SK-N-SH treated with all-trans-retinoic acid at 6 μM for 48 hours (cell line): Measurements from ENCODE around the gene PCDHB3.

ENCODE experiments used
- ARNTL ChIP-seq: fragments of 450-650 bp; formaldehyde crosslinking; IDR thresholded peaks from 2 replicates; pipeline ENCODE4 v1.5.0; 2020; ENCODE audit warnings: low read depth, mild to moderate bottlenecking, moderate library complexity, borderline replicate concordance
- CREB5 ChIP-seq: fragments of 250-450 bp; sonication (Bioruptor Pico); IDR thresholded peaks from 2 replicates; pipeline ENCODE4 v1.5.1; 2020; ENCODE audit warnings: low read depth, mild to moderate bottlenecking, moderate library complexity
- TSHZ2 ChIP-seq: fragments of 250-450 bp; sonication (Bioruptor Pico); IDR thresholded peaks from 2 replicates; pipeline ENCODE4 v1.5.0; 2020; ENCODE audit warnings: mild to moderate bottlenecking, moderate library complexity
- ZFP3 ChIP-seq: fragments of 250-450 bp; sonication (Bioruptor Pico); IDR thresholded peaks from 2 replicates; pipeline ENCODE4 v1.5.0; 2020; ENCODE audit warnings: mild to moderate bottlenecking, moderate library complexity
- ZFP30 ChIP-seq: fragments of 450-650 bp; formaldehyde crosslinking; IDR thresholded peaks from 2 replicates; pipeline ENCODE4 v1.5.0; 2022; ENCODE audit warnings: mild to moderate bottlenecking, moderate library complexity
- ZNF565 ChIP-seq: fragments of 450-650 bp; formaldehyde crosslinking; conservative IDR thresholded peaks from 2 replicates; pipeline ENCODE4 v1.5.0; 2020; ENCODE audit warnings: low read depth, mild to moderate bottlenecking, moderate library complexity
- ZNF70 ChIP-seq: fragments of 450-650 bp; formaldehyde crosslinking; IDR thresholded peaks from 2 replicates; pipeline ENCODE4 v1.5.0; 2020; ENCODE audit warnings: mild to moderate bottlenecking, moderate library complexity
- TF ChIP-seq, protein P1 (sequence below): fragments of 250-450 bp; sonication (Bioruptor Pico); IDR thresholded peaks from 2 replicates; pipeline ENCODE4 v1.5.1; 2021; ENCODE audit warnings: mild to moderate bottlenecking, moderate library complexity

DNA sequence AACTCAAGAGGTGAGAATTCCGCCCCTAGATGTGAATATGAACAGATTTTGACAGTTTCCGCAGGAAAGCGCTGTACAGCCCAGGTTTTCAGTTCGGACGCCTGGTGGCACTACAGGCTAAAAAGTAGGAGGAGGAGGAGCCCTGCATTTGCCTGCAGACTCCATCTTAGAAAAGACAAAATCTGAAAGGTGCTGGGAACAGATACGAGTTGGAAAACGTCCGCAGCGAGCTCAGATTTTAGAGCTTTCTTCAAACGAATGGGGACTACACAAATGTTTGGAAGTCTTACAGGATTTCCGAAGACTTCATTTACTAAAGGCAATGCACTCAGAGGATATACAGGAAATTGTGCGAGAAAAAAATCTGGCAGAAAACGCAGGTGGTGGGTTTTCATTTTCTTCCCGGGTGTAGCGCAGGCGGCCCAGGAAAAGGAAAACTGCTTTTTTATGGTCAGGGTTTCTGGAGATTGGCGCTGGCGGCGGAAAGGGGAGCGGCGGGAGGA lies 15.7 kb upstream of the PCDHB3 start:
- TF ChIP-seq ZFP30 (CRISPR knock-in tag) (no peak), ZFP3 (CRISPR knock-in tag) (no peak), CREB5 (no peak), ZNF565 (no peak), ARNTL (CRISPR knock-in tag) (no peak), ZNF70 (CRISPR knock-in tag) (no peak), TSHZ2 (CRISPR knock-in tag) (no peak)
- TF ChIP-seq, protein P1, sequence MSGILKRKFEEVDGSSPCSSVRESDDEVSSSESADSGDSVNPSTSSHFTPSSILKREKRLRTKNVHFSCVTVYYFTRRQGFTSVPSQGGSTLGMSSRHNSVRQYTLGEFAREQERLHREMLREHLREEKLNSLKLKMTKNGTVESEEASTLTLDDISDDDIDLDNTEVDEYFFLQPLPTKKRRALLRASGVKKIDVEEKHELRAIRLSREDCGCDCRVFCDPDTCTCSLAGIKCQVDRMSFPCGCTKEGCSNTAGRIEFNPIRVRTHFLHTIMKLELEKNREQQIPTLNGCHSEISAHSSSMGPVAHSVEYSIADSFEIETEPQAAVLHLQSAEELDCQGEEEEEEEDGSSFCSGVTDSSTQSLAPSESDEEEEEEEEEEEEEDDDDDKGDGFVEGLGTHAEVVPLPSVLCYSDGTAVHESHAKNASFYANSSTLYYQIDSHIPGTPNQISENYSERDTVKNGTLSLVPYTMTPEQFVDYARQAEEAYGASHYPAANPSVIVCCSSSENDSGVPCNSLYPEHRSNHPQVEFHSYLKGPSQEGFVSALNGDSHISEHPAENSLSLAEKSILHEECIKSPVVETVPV = no peak
